ENCODE results near the gene LRRC3C. TPM values are rescaled to one million over a fixed set of nuclear protein-coding genes. Genes with fewer than 3 reads are reported as not detected.

LRRC3C gene
- polyA plus RNA-seq, 1 donor from 2014 or later = not detected

DNA sequence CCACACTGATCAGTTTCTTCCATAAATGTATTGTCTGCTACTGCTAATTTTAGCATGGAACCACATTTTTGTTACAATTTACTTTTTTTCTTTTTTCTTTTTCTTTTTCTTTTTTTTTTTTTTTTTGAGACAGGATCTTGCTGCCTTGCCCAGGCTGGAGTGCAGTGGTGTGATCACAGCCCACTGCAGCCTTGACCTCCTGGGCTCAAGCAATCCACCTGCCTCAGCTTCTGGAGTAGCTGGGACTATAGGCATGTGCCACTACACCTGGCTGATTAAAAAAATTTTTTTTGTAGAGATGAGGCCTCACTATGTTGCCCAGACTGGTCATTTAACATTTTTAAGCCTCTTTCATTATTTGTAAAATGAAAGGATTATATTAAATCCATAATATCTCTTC is 40.5 kb upstream of the LRRC3C start:
- Histone ChIP-seq H2AFZ (ENCODE audit: low read depth, low read length) (no peak overlapping the region), H3K36me3 (ENCODE audit: insufficient read depth, low read length) (no peaks in the 10 kb centered on the region), H3K9me2 (ENCODE audit: insufficient read depth, low read length) (no peaks in the 10 kb centered on the region), H3F3A (ENCODE audit: insufficient read depth, low read length, poor library complexity, severe bottlenecking) (no peaks in the 10 kb centered on the region), H3K27ac (ENCODE audit: low read length) (no peak overlapping the region), H3K27me3 (ENCODE audit: insufficient read depth, low read depth, low read length) (no peaks in the 10 kb centered on the region), H3K4me3 (ENCODE audit: low read length) (no peak overlapping the region), H3K79me2 (replicated peaks; ENCODE audit: insufficient read depth, low read length) (no peaks in the 10 kb centered on the region), H3K4me2 (ENCODE audit: low read length) (no peak overlapping the region), H3K9ac (ENCODE audit: low read length) (no peak overlapping the region), H4K20me1 (ENCODE audit: insufficient read depth) (no peaks in the 10 kb centered on the region), H3K9me3 (ENCODE audit: low read length) (no peaks in the 10 kb centered on the region)
- TF ChIP-seq TAF1 (IDR thresholded peaks at IDR 0.05; ENCODE audit: low read depth) (no peak), RAD21 (conservative IDR thresholded peaks at IDR 0.05) (no peak), EZH2 (IDR thresholded peaks at IDR 0.05; ENCODE audit: borderline replicate concordance, insufficient read depth, low read length, poor library complexity, severe bottlenecking) (no peak), MXI1 (conservative IDR thresholded peaks at IDR 0.05; ENCODE audit: poor library complexity, severe bottlenecking) (no peak), EP300 (conservative IDR thresholded peaks at IDR 0.05; ENCODE audit: poor library complexity, severe bottlenecking) (no peak)
- TF ChIP-seq, protein P1, sequence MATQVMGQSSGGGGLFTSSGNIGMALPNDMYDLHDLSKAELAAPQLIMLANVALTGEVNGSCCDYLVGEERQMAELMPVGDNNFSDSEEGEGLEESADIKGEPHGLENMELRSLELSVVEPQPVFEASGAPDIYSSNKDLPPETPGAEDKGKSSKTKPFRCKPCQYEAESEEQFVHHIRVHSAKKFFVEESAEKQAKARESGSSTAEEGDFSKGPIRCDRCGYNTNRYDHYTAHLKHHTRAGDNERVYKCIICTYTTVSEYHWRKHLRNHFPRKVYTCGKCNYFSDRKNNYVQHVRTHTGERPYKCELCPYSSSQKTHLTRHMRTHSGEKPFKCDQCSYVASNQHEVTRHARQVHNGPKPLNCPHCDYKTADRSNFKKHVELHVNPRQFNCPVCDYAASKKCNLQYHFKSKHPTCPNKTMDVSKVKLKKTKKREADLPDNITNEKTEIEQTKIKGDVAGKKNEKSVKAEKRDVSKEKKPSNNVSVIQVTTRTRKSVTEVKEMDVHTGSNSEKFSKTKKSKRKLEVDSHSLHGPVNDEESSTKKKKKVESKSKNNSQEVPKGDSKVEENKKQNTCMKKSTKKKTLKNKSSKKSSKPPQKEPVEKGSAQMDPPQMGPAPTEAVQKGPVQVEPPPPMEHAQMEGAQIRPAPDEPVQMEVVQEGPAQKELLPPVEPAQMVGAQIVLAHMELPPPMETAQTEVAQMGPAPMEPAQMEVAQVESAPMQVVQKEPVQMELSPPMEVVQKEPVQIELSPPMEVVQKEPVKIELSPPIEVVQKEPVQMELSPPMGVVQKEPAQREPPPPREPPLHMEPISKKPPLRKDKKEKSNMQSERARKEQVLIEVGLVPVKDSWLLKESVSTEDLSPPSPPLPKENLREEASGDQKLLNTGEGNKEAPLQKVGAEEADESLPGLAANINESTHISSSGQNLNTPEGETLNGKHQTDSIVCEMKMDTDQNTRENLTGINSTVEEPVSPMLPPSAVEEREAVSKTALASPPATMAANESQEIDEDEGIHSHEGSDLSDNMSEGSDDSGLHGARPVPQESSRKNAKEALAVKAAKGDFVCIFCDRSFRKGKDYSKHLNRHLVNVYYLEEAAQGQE (IDR thresholded peaks at IDR 0.05; ENCODE audit: borderline replicate concordance) = no peak
- TF ChIP-seq, protein P2, sequence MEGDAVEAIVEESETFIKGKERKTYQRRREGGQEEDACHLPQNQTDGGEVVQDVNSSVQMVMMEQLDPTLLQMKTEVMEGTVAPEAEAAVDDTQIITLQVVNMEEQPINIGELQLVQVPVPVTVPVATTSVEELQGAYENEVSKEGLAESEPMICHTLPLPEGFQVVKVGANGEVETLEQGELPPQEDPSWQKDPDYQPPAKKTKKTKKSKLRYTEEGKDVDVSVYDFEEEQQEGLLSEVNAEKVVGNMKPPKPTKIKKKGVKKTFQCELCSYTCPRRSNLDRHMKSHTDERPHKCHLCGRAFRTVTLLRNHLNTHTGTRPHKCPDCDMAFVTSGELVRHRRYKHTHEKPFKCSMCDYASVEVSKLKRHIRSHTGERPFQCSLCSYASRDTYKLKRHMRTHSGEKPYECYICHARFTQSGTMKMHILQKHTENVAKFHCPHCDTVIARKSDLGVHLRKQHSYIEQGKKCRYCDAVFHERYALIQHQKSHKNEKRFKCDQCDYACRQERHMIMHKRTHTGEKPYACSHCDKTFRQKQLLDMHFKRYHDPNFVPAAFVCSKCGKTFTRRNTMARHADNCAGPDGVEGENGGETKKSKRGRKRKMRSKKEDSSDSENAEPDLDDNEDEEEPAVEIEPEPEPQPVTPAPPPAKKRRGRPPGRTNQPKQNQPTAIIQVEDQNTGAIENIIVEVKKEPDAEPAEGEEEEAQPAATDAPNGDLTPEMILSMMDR (IDR thresholded peaks at IDR 0.05; ENCODE audit: poor library complexity, severe bottlenecking) = no peak

DNA sequence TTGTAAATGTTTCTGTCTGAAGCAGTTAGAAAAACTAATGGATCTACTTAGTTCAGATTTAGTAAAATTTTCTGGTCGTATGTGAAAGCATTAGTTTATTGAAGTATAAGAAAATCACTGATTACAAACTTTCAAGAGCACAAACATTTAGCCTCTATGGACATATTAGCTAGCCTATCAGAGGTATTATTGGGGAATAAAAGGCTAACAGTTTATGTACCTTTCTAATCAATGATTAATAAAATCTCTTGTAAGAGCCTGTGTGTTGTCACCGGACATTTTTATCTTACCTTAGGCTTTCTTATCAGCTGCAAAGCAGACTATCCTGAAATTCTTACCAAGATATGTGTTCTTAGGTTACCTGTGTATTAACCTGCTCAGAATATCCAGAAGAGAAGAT is 38.3 kb upstream of the LRRC3C start:
- no peaks in the 10 kb centered on the region for H3K36me3 ChIP-seq (ENCODE audit: insufficient read depth, low read length)
- TF ChIP-seq RAD21 (conservative IDR thresholded peaks at IDR 0.05) = no peak
- TF ChIP-seq POLR2AphosphoS5 (IDR thresholded peaks at IDR 0.05) = no peak
- no peak for TF ChIP-seq MXI1 (conservative IDR thresholded peaks at IDR 0.05; ENCODE audit: poor library complexity, severe bottlenecking)
- no peak for TF ChIP-seq EP300 (conservative IDR thresholded peaks at IDR 0.05; ENCODE audit: poor library complexity, severe bottlenecking)
- TF ChIP-seq, protein P2 (IDR thresholded peaks at IDR 0.05; ENCODE audit: poor library complexity, severe bottlenecking) = no peak
- no peak for TF ChIP-seq TAF1 (IDR thresholded peaks at IDR 0.05; ENCODE audit: low read depth)
- TF ChIP-seq EZH2 (IDR thresholded peaks at IDR 0.05; ENCODE audit: borderline replicate concordance, insufficient read depth, low read length, poor library complexity, severe bottlenecking) = no peak
- TF ChIP-seq, protein P1 (IDR thresholded peaks at IDR 0.05; ENCODE audit: borderline replicate concordance) = no peak
- no peak for TF ChIP-seq SMC3 (conservative IDR thresholded peaks at IDR 0.05; ENCODE audit: poor library complexity)
- H3F3A ChIP-seq (ENCODE audit: insufficient read depth, low read length, poor library complexity, severe bottlenecking) = no peaks in the 10 kb centered on the region
- no peaks in the 10 kb centered on the region for H3K27me3 ChIP-seq (ENCODE audit: insufficient read depth, low read depth, low read length)
- no peaks in the 10 kb centered on the region for H3K9me3 ChIP-seq (ENCODE audit: low read length)
- H3K79me2 ChIP-seq (replicated peaks; ENCODE audit: insufficient read depth, low read length) = no peaks in the 10 kb centered on the region
- no peak overlapping the region for H3K4me2 ChIP-seq (ENCODE audit: low read length)
- H2AFZ ChIP-seq (ENCODE audit: low read depth, low read length) = no peak overlapping the region
- no peak overlapping the region for H3K4me3 ChIP-seq (ENCODE audit: low read length)
- H4K20me1 ChIP-seq (ENCODE audit: insufficient read depth) = no peaks in the 10 kb centered on the region
- H3K9me2 ChIP-seq (ENCODE audit: insufficient read depth, low read length) = no peaks in the 10 kb centered on the region
- H3K9ac ChIP-seq (ENCODE audit: low read length) = no peak overlapping the region
- H3K27ac ChIP-seq (ENCODE audit: low read length) = no peak overlapping the region

Data from neural cell (in vitro differentiated cells).